BLaER1 (cell line): ENCODE results near the gene PRKAG2.
"Not testable (repeated sequence)": the region's sequence is repeated elsewhere in the genome, so short reads cannot be mapped to it uniquely, and the experiment has no call there.

ENCODE experiments used
- H3K27ac ChIP-seq: shearing (Covaris generic); formaldehyde crosslinking; 2 replicates; pipeline ENCODE4 v1.8.1; 2022
- H3K27me3 ChIP-seq: shearing (Covaris generic); formaldehyde crosslinking; 2 replicates; pipeline ENCODE4 v1.8.1; 2022
- H3K36me3 ChIP-seq: shearing (Covaris generic); formaldehyde crosslinking; 2 replicates; pipeline ENCODE4 v1.8.1; 2022
- H3K4me1 ChIP-seq: shearing (Covaris generic); formaldehyde crosslinking; 2 replicates; pipeline ENCODE4 v1.8.1; 2022
- H3K4me2 ChIP-seq: shearing (Covaris generic); formaldehyde crosslinking; 2 replicates; pipeline ENCODE4 v1.8.1; 2022
- H3K4me3 ChIP-seq: shearing (Covaris generic); formaldehyde crosslinking; 2 replicates; pipeline ENCODE4 v1.8.1; 2022
- H3K9ac ChIP-seq: shearing (Covaris generic); formaldehyde crosslinking; 2 replicates; pipeline ENCODE4 v1.8.1; 2022
- H3K9me3 ChIP-seq: shearing (Covaris generic); formaldehyde crosslinking; 2 replicates; pipeline ENCODE4 v1.8.1; 2022
- H4K20me1 ChIP-seq: shearing (Covaris generic); formaldehyde crosslinking; 2 replicates; pipeline ENCODE4 v1.8.1; 2022
- Cebpa-rat ChIP-seq: shearing (Covaris generic); IDR thresholded peaks from 2 replicates; pipeline ENCODE4 v1.8.1; 2022

Gene PRKAG2

GRCh38 chr7:151798851-151799448, 78.0 kb downstream of the PRKAG2 start:
- no peaks in the 10 kb centered on the region for H3K36me3 ChIP-seq
- H3K27ac ChIP-seq = no peak overlapping the region
- no peaks in the 10 kb centered on the region for H4K20me1 ChIP-seq
- TF ChIP-seq Cebpa-rat = no peak
- no peak overlapping the region for H3K4me2 ChIP-seq
- H3K4me3 ChIP-seq = no peak overlapping the region
- no peak overlapping the region for H3K9ac ChIP-seq
- H3K4me1 ChIP-seq = no peaks in the 10 kb centered on the region
- no peaks in the 10 kb centered on the region for H3K27me3 ChIP-seq
- H3K9me3 ChIP-seq = no peaks in the 10 kb centered on the region

- not testable (repeated sequence) for H3K4me2 ChIP-seq, H3K9ac ChIP-seq, H3K27me3 ChIP-seq, H3K27ac ChIP-seq, H3K9me3 ChIP-seq, H4K20me1 ChIP-seq, H3K4me1 ChIP-seq, H3K36me3 ChIP-seq, H3K4me3 ChIP-seq
Observed at GRCh38 chr7:151797667-151798307, 79.1 kb downstream of the PRKAG2 start.

- no peak overlapping the region for H3K4me2 ChIP-seq
Observed at GRCh38 chr7:151796871-151797537, 79.9 kb downstream of the PRKAG2 start.

GRCh38 chr7:151796091-151796870, 80.6 kb downstream of the PRKAG2 start:
- no peak overlapping the region for H3K4me2 ChIP-seq
- no peak for TF ChIP-seq Cebpa-rat
- no peaks in the 10 kb centered on the region for H3K9me3 ChIP-seq
- H3K4me3 ChIP-seq = no peak overlapping the region
- no peak overlapping the region for H3K27ac ChIP-seq
- no peaks in the 10 kb centered on the region for H3K36me3 ChIP-seq
- H4K20me1 ChIP-seq = 0 out of 2 replicates have a peak, but pooled peaks cover 7% of the 10 kb centered on the region
- H3K9ac ChIP-seq = no peak overlapping the region
- no peaks in the 10 kb centered on the region for H3K4me1 ChIP-seq
- no peaks in the 10 kb centered on the region for H3K27me3 ChIP-seq

More at GRCh38 chr7:151796871-151797537, 79.9 kb downstream of the PRKAG2 start:
- Histone ChIP-seq H3K4me3 (no peak overlapping the region), H4K20me1 (0 out of 2 replicates have a peak, but pooled peaks cover 7% of the 10 kb centered on the region), H3K9ac (no peak overlapping the region), H3K27ac (no peak overlapping the region), H3K36me3 (no peaks in the 10 kb centered on the region), H3K4me1 (no peaks in the 10 kb centered on the region), H3K9me3 (no peaks in the 10 kb centered on the region), H3K27me3 (no peaks in the 10 kb centered on the region)
- TF ChIP-seq Cebpa-rat = no peak

GRCh38 chr7:151795168-151795811, 81.6 kb downstream of the PRKAG2 start:
- no peak for TF ChIP-seq Cebpa-rat
- Histone ChIP-seq H4K20me1 (0 out of 2 replicates have a peak, but pooled peaks cover 7% of the 10 kb centered on the region), H3K4me3 (no peak overlapping the region), H3K9ac (no peak overlapping the region), H3K4me1 (no peaks in the 10 kb centered on the region), H3K36me3 (no peaks in the 10 kb centered on the region), H3K4me2 (no peak overlapping the region), H3K9me3 (no peaks in the 10 kb centered on the region), H3K27me3 (no peaks in the 10 kb centered on the region), H3K27ac (no peak overlapping the region)

- no peak overlapping the region for H3K27ac ChIP-seq
- H3K4me2 ChIP-seq = no peak overlapping the region
- H4K20me1 ChIP-seq = 0 out of 2 replicates have a peak, but pooled peaks cover 7% of the 10 kb centered on the region
Observed at GRCh38 chr7:151794508-151795167, 82.3 kb downstream of the PRKAG2 start.

GRCh38 chr7:151793991-151794507, 82.9 kb downstream of the PRKAG2 start:
- TF ChIP-seq Cebpa-rat = no peak
- H3K4me2 ChIP-seq = no peak overlapping the region
- no peak overlapping the region for H3K27ac ChIP-seq
- no peak overlapping the region for H3K9ac ChIP-seq
- no peak overlapping the region for H3K4me3 ChIP-seq
- H3K4me1 ChIP-seq = no peaks in the 10 kb centered on the region
- no peaks in the 10 kb centered on the region for H3K27me3 ChIP-seq
- H3K36me3 ChIP-seq = no peaks in the 10 kb centered on the region
- no peaks in the 10 kb centered on the region for H3K9me3 ChIP-seq
- 0 out of 2 replicates have a peak, but pooled peaks cover 7% of the 10 kb centered on the region for H4K20me1 ChIP-seq

More at GRCh38 chr7:151794508-151795167, 82.3 kb downstream of the PRKAG2 start:
- Histone ChIP-seq H3K9ac (no peak overlapping the region), H3K4me1 (no peaks in the 10 kb centered on the region), H3K9me3 (no peaks in the 10 kb centered on the region), H3K4me3 (no peak overlapping the region), H3K36me3 (no peaks in the 10 kb centered on the region), H3K27me3 (no peaks in the 10 kb centered on the region)
- TF ChIP-seq Cebpa-rat = no peak

- TF ChIP-seq Cebpa-rat = peak; percentile 23; the same call in 1 of the 2 replicates
- no peaks in the 10 kb centered on the region for H3K27me3 ChIP-seq
- H3K9ac ChIP-seq = no peak overlapping the region
- no peaks in the 10 kb centered on the region for H3K9me3 ChIP-seq
- H3K4me3 ChIP-seq = no peak overlapping the region
- no peaks in the 10 kb centered on the region for H3K4me1 ChIP-seq
- no peaks in the 10 kb centered on the region for H3K36me3 ChIP-seq
- no peak overlapping the region for H3K27ac ChIP-seq
- 0 out of 2 replicates have a peak, but pooled peaks cover 7% of the 10 kb centered on the region for H4K20me1 ChIP-seq
- no peak overlapping the region for H3K4me2 ChIP-seq
Observed at GRCh38 chr7:151793531-151793951, 83.4 kb downstream of the PRKAG2 start.

- H3K9me3 ChIP-seq = no peaks in the 10 kb centered on the region
- no peak overlapping the region for H3K4me2 ChIP-seq
- no peaks in the 10 kb centered on the region for H3K4me1 ChIP-seq
- no peak overlapping the region for H3K27ac ChIP-seq
- H3K36me3 ChIP-seq = no peaks in the 10 kb centered on the region
- no peak for TF ChIP-seq Cebpa-rat
- H3K27me3 ChIP-seq = no peaks in the 10 kb centered on the region
- H3K9ac ChIP-seq = no peak overlapping the region
- no peak overlapping the region for H3K4me3 ChIP-seq
- H4K20me1 ChIP-seq = 0 out of 2 replicates have a peak, but pooled peaks cover 7% of the 10 kb centered on the region
Observed at GRCh38 chr7:151792636-151793035, 84.3 kb downstream of the PRKAG2 start.
